HG02763 (cell line): ENCODE data around the gene USP34.
"Not testable (repeated sequence)": the region's sequence is repeated elsewhere in the genome, so short reads cannot be mapped to it uniquely, and the experiment has no call there.

Experiments
- ATAC-seq: cut with Tn5 transposase; IDR thresholded peaks from one replicate; pipeline ENCODE4 v1.9.1; 2021; ENCODE audit warnings: mild to moderate bottlenecking, moderate library complexity; ENCODE audit not compliant: unreplicated experiment

USP34 gene

GRCh38 chr2:61432990-61433389, 37.9 kb downstream of the USP34 start:
- ATAC-seq = no peak

- no peak for ATAC-seq
These were observed 39.5 kb downstream of the USP34 start for GRCh38 chr2:61431345-61431744.

- peak; percentile 52 for ATAC-seq
These were observed 44.5 kb downstream of the USP34 start for GRCh38 chr2:61426267-61426897.

GRCh38 chr2:61425605-61426155, 45.2 kb downstream of the USP34 start:
- peak; percentile 22 for ATAC-seq

- no peak for ATAC-seq
These were observed 47.2 kb downstream of the USP34 start for GRCh38 chr2:61423714-61424113.

- no peak for ATAC-seq
These were observed 49.3 kb downstream of the USP34 start for GRCh38 chr2:61421611-61422010.

- ATAC-seq = no peak
These were observed 49.8 kb downstream of the USP34 start for GRCh38 chr2:61420991-61421544.

- no peak for ATAC-seq
These were observed 51.3 kb downstream of the USP34 start for GRCh38 chr2:61419570-61419969.

GRCh38 chr2:61419129-61419528, 51.8 kb downstream of the USP34 start:
- no peak for ATAC-seq

GRCh38 chr2:61416871-61417645, 53.8 kb downstream of the USP34 start:
- ATAC-seq = no peak

- ATAC-seq = no peak
These were observed 55.6 kb downstream of the USP34 start for GRCh38 chr2:61415265-61415664.

- no peak for ATAC-seq
These were observed 56.2 kb downstream of the USP34 start for GRCh38 chr2:61414674-61415073.

- ATAC-seq = no peak
These were observed 59.8 kb downstream of the USP34 start for GRCh38 chr2:61411109-61411508.

GRCh38 chr2:61410185-61410584, 60.7 kb downstream of the USP34 start:
- no peak for ATAC-seq

GRCh38 chr2:61405813-61406212, 65.1 kb downstream of the USP34 start:
- ATAC-seq = no peak

GRCh38 chr2:61404438-61404837, 66.4 kb downstream of the USP34 start:
- no peak for ATAC-seq

- ATAC-seq = no peak
These were observed 72.5 kb downstream of the USP34 start for GRCh38 chr2:61398413-61398812.

- ATAC-seq = no peak
These were observed 74.9 kb downstream of the USP34 start for GRCh38 chr2:61396005-61396404.

GRCh38 chr2:61387588-61387987, 83.3 kb downstream of the USP34 start:
- not testable (repeated sequence) for ATAC-seq

GRCh38 chr2:61380882-61381197, 90.0 kb downstream of the USP34 start:
- not testable (repeated sequence) for ATAC-seq

GRCh38 chr2:61380056-61380881, 90.6 kb downstream of the USP34 start:
- no peak for ATAC-seq
